ENCODE results near the gene KRAS. TPM values are rescaled to one million over a fixed set of nuclear protein-coding genes. Genes with fewer than 3 reads are reported as not detected.

KRAS gene
- total RNA-seq, 1 experiment from 2014 or later: 6.2 TPM

GRCh38 chr12:25207411-25207810, 43.3 kb downstream of the KRAS start:
- intact Hi-C loops (cut with micrococcal nuclease): no loop called here
- Histone ChIP-seq H3K4me1 (ENCODE audit: insufficient read depth, low read length) (no peaks in the 10 kb centered on the region), H4K20me1 (ENCODE audit: low read length) (no peaks in the 10 kb centered on the region), H3K36me3 (ENCODE audit: low read depth, low read length) (no peaks in the 10 kb centered on the region; the same call in 1 of the 2 replicates), H3F3A (ENCODE audit: low read length, unreplicated experiment) (no peaks in the 10 kb centered on the region), H3K9ac (ENCODE audit: low read length) (no peak overlapping the region), H3K4me3 (ENCODE audit: low read length) (no peak overlapping the region), H3K27ac (ENCODE audit: low read length) (no peak overlapping the region), H3K9me2 (replicated peaks; ENCODE audit: low read length) (no peaks in the 10 kb centered on the region), H3K9me3 (ENCODE audit: low read length) (no peaks in the 10 kb centered on the region), H3K27me3 (ENCODE audit: low read length) (no peaks in the 10 kb centered on the region), H3K4me2 (ENCODE audit: low read length) (no peak overlapping the region), H2AFZ (ENCODE audit: low read length) (no peak overlapping the region), H3K79me2 (ENCODE audit: low read length) (no peaks in the 10 kb centered on the region)
- DNase-seq (no peak), ATAC-seq (no peak)
- CTCF ChIA-PET: no interaction called here
- POLR2A ChIA-PET (ENCODE audit: unreplicated experiment): no interaction called here
- no peak for TF ChIP-seq EZH2 (IDR thresholded peaks at IDR 0.05; ENCODE audit: low read length, unreplicated experiment)
- no TSS peak for BruUV-seq (replicated peaks)

- H2AFZ ChIP-seq (ENCODE audit: low read length): no peak overlapping the region
- no peak overlapping the region for H3K4me3 ChIP-seq (ENCODE audit: low read length)
- no peak overlapping the region for H3K27ac ChIP-seq (ENCODE audit: low read length)
- H3K27me3 ChIP-seq (ENCODE audit: low read length): no peaks in the 10 kb centered on the region
- no peaks in the 10 kb centered on the region for H3K36me3 ChIP-seq (ENCODE audit: low read depth, low read length)
- ChIA-PET CTCF (no interaction called here), POLR2A (ENCODE audit: unreplicated experiment) (no interaction called here)
- no peak overlapping the region for H3K9ac ChIP-seq (ENCODE audit: low read length)
- BruUV-seq (replicated peaks): no TSS peak
- no peaks in the 10 kb centered on the region for H3K79me2 ChIP-seq (ENCODE audit: low read length)
- no peak for DNase-seq
- H4K20me1 ChIP-seq (ENCODE audit: low read length): no peaks in the 10 kb centered on the region
- ATAC-seq: no peak
- H3K4me2 ChIP-seq (ENCODE audit: low read length): no peak overlapping the region
- H3K9me3 ChIP-seq (ENCODE audit: low read length): no peaks in the 10 kb centered on the region
- TF ChIP-seq CTCF (conservative IDR thresholded peaks at IDR 0.05; ENCODE audit: low read depth, low read length) (no peak), EZH2phosphoT487 (IDR thresholded peaks at IDR 0.05; ENCODE audit: borderline replicate concordance, low read length) (no peak), EZH2 (IDR thresholded peaks at IDR 0.05; ENCODE audit: low read length, unreplicated experiment) (no peak)
- no peaks in the 10 kb centered on the region for H3K4me1 ChIP-seq (ENCODE audit: insufficient read depth, low read length)
- intact Hi-C loops (cut with micrococcal nuclease): no loop called here
- H3F3A ChIP-seq (ENCODE audit: low read length, unreplicated experiment): no peaks in the 10 kb centered on the region
- no peaks in the 10 kb centered on the region for H3K9me2 ChIP-seq (replicated peaks; ENCODE audit: low read length)
Observed at GRCh38 chr12:25202137-25202536, 48.6 kb downstream of the KRAS start.

GRCh38 chr12:25200703-25201102, 50.0 kb downstream of the KRAS start:
- intact Hi-C loops (cut with micrococcal nuclease): no loop called here
- Histone ChIP-seq H3K4me2 (ENCODE audit: low read length) (no peak overlapping the region), H3K27ac (ENCODE audit: low read length) (no peak overlapping the region)

More at GRCh38 chr12:25200703-25201102, 50.0 kb downstream of the KRAS start:
- H4K20me1 ChIP-seq (ENCODE audit: low read length): no peaks in the 10 kb centered on the region
- no peak for TF ChIP-seq EZH2 (IDR thresholded peaks at IDR 0.05; ENCODE audit: low read length, unreplicated experiment)
- TF ChIP-seq CTCF (conservative IDR thresholded peaks at IDR 0.05; ENCODE audit: low read depth, low read length): no peak
- TF ChIP-seq EZH2phosphoT487 (IDR thresholded peaks at IDR 0.05; ENCODE audit: borderline replicate concordance, low read length): no peak
- no TSS peak for BruUV-seq (replicated peaks)
- H2AFZ ChIP-seq (ENCODE audit: low read length): no peak overlapping the region
- H3K4me3 ChIP-seq (ENCODE audit: low read length): no peak overlapping the region
- DNase-seq (no peak), ATAC-seq (no peak)
- H3K27me3 ChIP-seq (ENCODE audit: low read length): no peaks in the 10 kb centered on the region
- ChIA-PET CTCF (no interaction called here), POLR2A (ENCODE audit: unreplicated experiment) (no interaction called here)
- no peaks in the 10 kb centered on the region for H3F3A ChIP-seq (ENCODE audit: low read length, unreplicated experiment)
- H3K9me3 ChIP-seq (ENCODE audit: low read length): no peaks in the 10 kb centered on the region
- H3K79me2 ChIP-seq (ENCODE audit: low read length): peaks cover 8% of the 10 kb centered on the region
- no peak overlapping the region for H3K9ac ChIP-seq (ENCODE audit: low read length)
- H3K9me2 ChIP-seq (replicated peaks; ENCODE audit: low read length): no peaks in the 10 kb centered on the region
- H3K4me1 ChIP-seq (ENCODE audit: insufficient read depth, low read length): peaks cover 5% of the 10 kb centered on the region; the same call in 1 of the 2 replicates
- no peaks in the 10 kb centered on the region for H3K36me3 ChIP-seq (ENCODE audit: low read depth, low read length)

Data from PC-3 (cell line).